ENCODE measurements around the gene PATL1.
"Not testable (repeated sequence)": the region's sequence is repeated elsewhere in the genome, so short reads cannot be mapped to it uniquely, and the experiment has no call there.

The PATL1 gene

GRCh38 chr11:59707371-59707770 is 38.5 kb upstream of the PATL1 start:
- H3K4me1 Mint-ChIP-seq: no peaks in the 10 kb centered on the region
- no peaks in the 10 kb centered on the region for H3K27me3 Mint-ChIP-seq (ENCODE audit: low read depth)
- no peaks in the 10 kb centered on the region for H3K36me3 Mint-ChIP-seq (ENCODE audit: low read depth)
- TF ChIP-seq, protein P1, sequence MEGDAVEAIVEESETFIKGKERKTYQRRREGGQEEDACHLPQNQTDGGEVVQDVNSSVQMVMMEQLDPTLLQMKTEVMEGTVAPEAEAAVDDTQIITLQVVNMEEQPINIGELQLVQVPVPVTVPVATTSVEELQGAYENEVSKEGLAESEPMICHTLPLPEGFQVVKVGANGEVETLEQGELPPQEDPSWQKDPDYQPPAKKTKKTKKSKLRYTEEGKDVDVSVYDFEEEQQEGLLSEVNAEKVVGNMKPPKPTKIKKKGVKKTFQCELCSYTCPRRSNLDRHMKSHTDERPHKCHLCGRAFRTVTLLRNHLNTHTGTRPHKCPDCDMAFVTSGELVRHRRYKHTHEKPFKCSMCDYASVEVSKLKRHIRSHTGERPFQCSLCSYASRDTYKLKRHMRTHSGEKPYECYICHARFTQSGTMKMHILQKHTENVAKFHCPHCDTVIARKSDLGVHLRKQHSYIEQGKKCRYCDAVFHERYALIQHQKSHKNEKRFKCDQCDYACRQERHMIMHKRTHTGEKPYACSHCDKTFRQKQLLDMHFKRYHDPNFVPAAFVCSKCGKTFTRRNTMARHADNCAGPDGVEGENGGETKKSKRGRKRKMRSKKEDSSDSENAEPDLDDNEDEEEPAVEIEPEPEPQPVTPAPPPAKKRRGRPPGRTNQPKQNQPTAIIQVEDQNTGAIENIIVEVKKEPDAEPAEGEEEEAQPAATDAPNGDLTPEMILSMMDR (IDR thresholded peaks at IDR 0.05; ENCODE audit: unreplicated experiment in 3 of 3): no peak
- no peaks in the 10 kb centered on the region for H3K9me3 Mint-ChIP-seq
- H3K4me3 Mint-ChIP-seq: no peak overlapping the region
- peak overlapping the region; percentile 81 to 82 (median 82) for H3K27ac Mint-ChIP-seq

DNA sequence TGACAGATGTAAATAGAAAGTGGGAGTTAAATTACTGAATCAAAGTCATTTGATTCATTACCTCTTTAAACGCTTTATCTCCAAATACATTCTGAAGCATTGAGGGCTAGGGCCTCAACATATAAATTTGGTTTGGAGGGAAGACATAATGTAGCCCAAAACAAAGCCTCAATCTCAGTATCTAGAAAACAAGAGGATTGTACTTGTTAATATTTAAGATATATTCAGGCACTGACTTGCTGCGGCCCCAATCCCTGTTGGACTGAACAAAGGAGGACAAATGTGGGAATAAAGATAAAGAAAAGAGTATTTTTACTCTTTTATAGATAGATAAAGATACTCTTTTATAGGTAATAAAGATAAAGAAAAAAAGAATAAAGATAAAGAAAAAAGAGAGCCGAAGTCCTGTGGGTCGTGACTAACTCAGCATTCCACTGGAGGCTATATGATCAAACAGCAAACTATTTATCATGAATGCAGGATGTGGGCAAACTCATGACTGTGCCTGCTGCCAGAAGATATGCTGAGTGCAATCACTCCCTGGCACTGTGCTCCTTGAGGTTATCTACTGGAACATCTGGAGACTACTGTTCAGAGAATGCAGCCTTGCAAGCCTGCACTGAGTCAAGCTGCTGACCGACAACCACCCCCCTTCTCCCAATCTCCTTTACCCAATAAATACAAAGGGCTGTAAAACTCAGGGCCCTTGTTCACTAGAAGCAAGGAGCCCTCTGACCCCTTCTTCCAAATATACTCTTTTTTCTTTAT is 37.9 kb upstream of the PATL1 start:
- TF ChIP-seq, protein P1 (IDR thresholded peaks at IDR 0.05; ENCODE audit: unreplicated experiment in 3 of 3): no peak
- H3K4me3 Mint-ChIP-seq: no peak overlapping the region
- H3K27me3 Mint-ChIP-seq (ENCODE audit: low read depth): no peaks in the 10 kb centered on the region
- H3K27ac Mint-ChIP-seq: peak overlapping the region; percentile 81 to 82 (median 82)
- H3K4me1 Mint-ChIP-seq: no peaks in the 10 kb centered on the region
- no peaks in the 10 kb centered on the region for H3K36me3 Mint-ChIP-seq (ENCODE audit: low read depth)
- H3K9me3 Mint-ChIP-seq: no peaks in the 10 kb centered on the region

DNA sequence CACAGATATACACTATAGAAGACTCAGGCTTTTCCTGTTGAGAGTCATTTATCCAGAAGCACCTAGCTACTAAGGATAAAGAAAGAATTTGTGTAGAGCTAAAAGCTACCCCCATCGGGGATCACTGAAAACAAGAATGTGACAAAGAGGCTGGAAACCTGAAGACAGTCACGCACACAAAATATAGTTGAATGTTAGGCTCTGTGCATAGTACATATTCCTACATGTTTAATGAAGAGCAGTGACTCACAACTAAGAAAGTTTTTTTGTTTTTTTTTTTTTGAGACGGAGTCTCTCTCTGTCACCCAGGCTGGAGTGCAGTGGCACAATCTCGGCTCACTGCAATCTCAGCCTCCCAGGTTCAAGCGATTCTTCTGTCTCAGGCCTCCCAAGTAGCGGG is 36.5 kb upstream of the PATL1 start:
- H3K36me3 Mint-ChIP-seq (ENCODE audit: low read depth): no peaks in the 10 kb centered on the region
- no peaks in the 10 kb centered on the region for H3K27me3 Mint-ChIP-seq (ENCODE audit: low read depth)
- no peak overlapping the region for H3K27ac Mint-ChIP-seq
- TF ChIP-seq, protein P1 (IDR thresholded peaks at IDR 0.05; ENCODE audit: unreplicated experiment in 3 of 3): no peak
- no peaks in the 10 kb centered on the region for H3K4me1 Mint-ChIP-seq
- no peak overlapping the region for H3K4me3 Mint-ChIP-seq
- H3K9me3 Mint-ChIP-seq: peaks cover 3% of the 10 kb centered on the region

DNA sequence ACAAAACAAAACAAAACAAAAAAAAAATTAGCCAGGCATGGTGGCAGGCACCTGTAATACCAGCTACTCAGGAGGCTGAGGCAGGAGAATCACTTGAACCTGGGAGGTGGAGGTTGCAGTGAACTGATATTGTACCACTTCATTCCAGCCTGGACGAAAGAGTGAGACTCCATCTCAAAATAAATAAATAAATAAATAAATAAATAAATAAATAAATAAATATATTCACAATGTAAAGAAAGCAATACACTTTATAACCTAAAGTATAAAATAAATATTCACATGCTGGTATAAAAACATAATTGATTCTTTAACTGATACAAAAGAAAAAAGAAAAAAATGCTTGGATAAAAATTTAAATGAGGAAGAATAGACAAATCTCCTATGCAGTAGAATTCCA is 34.7 kb upstream of the PATL1 start:
- H3K9me3 Mint-ChIP-seq; H3K4me1 Mint-ChIP-seq; H3K36me3 Mint-ChIP-seq (ENCODE audit: low read depth); H3K4me3 Mint-ChIP-seq; H3K27me3 Mint-ChIP-seq (ENCODE audit: low read depth): not testable (repeated sequence)
- peak overlapping the region in 1 of 3 experiments; percentile 33 for H3K27ac Mint-ChIP-seq

GRCh38 chr11:59700157-59700556 is 31.3 kb upstream of the PATL1 start:
- H3K36me3 Mint-ChIP-seq (ENCODE audit: low read depth); H3K27ac Mint-ChIP-seq; H3K4me3 Mint-ChIP-seq; H3K27me3 Mint-ChIP-seq (ENCODE audit: low read depth); H3K4me1 Mint-ChIP-seq; H3K9me3 Mint-ChIP-seq: not testable (repeated sequence)

GRCh38 chr11:59698506-59698905 is 29.7 kb upstream of the PATL1 start:
- Mint-ChIP-seq H3K27ac (no peak overlapping the region), H3K4me3 (no peak overlapping the region), H3K4me1 (no peaks in the 10 kb centered on the region), H3K36me3 (ENCODE audit: low read depth) (no peaks in the 10 kb centered on the region), H3K27me3 (ENCODE audit: low read depth) (no peaks in the 10 kb centered on the region), H3K9me3 (peaks cover 9% of the 10 kb centered on the region)
- TF ChIP-seq, protein P1 (IDR thresholded peaks at IDR 0.05; ENCODE audit: unreplicated experiment in 3 of 3): no peak

GRCh38 chr11:59692915-59693314 is 24.1 kb upstream of the PATL1 start:
- no peaks in the 10 kb centered on the region for H3K36me3 Mint-ChIP-seq (ENCODE audit: low read depth)
- H3K9me3 Mint-ChIP-seq: peaks cover 12% of the 10 kb centered on the region
- TF ChIP-seq, protein P1 (IDR thresholded peaks at IDR 0.05; ENCODE audit: unreplicated experiment in 3 of 3): no peak
- no peak overlapping the region for H3K4me3 Mint-ChIP-seq
- no peaks in the 10 kb centered on the region for H3K4me1 Mint-ChIP-seq
- H3K27ac Mint-ChIP-seq: no peak overlapping the region
- H3K27me3 Mint-ChIP-seq (ENCODE audit: low read depth): peaks cover under 1% of the 10 kb centered on the region
